CD14-positive monocyte (primary cell): ENCODE data around the gene FSCN2. TPM values are rescaled to one million over a fixed set of nuclear protein-coding genes. Genes with fewer than 3 reads are reported as not detected.

Source experiments
- DNase-seq, 3 donors: peaks; one replicate each; pipeline ENCODE4 v3.0.0-alpha.2; 2011 to 2022
- H2AFZ ChIP-seq: 2 replicates; pipeline ENCODE4 v1.6.0; 2012; ENCODE audit warnings: mild to moderate bottlenecking, low read depth, low read length, inconsistent platforms; ENCODE audit not compliant: insufficient read depth, poor library complexity, severe bottlenecking
- H3K27ac ChIP-seq, 2 donors: 1 replicate in 1 of 2; 2 replicates in 1 of 2; pipeline ENCODE4 v1.5.1; 2012 to 2013; ENCODE audit warnings: low read length in 2 of 2, control low read depth in 1 of 2, inconsistent platforms in 1 of 2, low read depth in 1 of 2, mild to moderate bottlenecking in 1 of 2
- H3K27me3 ChIP-seq, 2 donors: one replicate each; pipeline versions ENCODE4 v1.6.0 to v1.6.1; 2011 to 2013; ENCODE audit warnings: low read length in 2 of 2; ENCODE audit not compliant: control insufficient read depth in 2 of 2, insufficient read depth in 2 of 2
- H3K36me3 ChIP-seq, 2 donors: replicated peaks in 1 of 2; 1 replicate in 1 of 2; 2 replicates in 1 of 2; pipeline versions ENCODE4 v1.5.1 to v1.6.1; 2012 to 2013; ENCODE audit warnings: low read length in 2 of 2, control low read depth in 1 of 2, inconsistent platforms in 1 of 2, mild to moderate bottlenecking in 1 of 2; ENCODE audit not compliant: insufficient read depth in 2 of 2, control insufficient read depth in 1 of 2
- H3K4me1 ChIP-seq, 2 donors: 1 replicate in 1 of 2; 2 replicates in 1 of 2; pipeline versions ENCODE4 v1.5.1 to v1.6.1; 2012 to 2013; ENCODE audit warnings: low read length in 2 of 2, control low read depth in 1 of 2, inconsistent platforms in 1 of 2, mild to moderate bottlenecking in 1 of 2, moderate library complexity in 1 of 2; ENCODE audit not compliant: insufficient read depth in 2 of 2, control insufficient read depth in 1 of 2
- H3K4me2 ChIP-seq: replicated peaks from 2 replicates; pipeline ENCODE3; 2012; ENCODE audit warnings: low read length, moderate library complexity, mild to moderate bottlenecking; ENCODE audit not compliant: poor library complexity, severe bottlenecking; ENCODE audit errors: extremely low read depth
- H3K4me3 ChIP-seq, 3 experiments: fragments of 200-600 bp in 1 of 3; sonication (generic) in 1 of 3; replicated peaks in 1 of 3; 1 replicate in 2 of 3; 2 replicates in 1 of 3; pipeline ENCODE4 v1.5.1; 2011 to 2013; ENCODE audit warnings: low read length in 3 of 3, mild to moderate bottlenecking in 3 of 3, control low read depth in 2 of 3, low read depth in 2 of 3, inconsistent platforms in 1 of 3, moderate library complexity in 1 of 3
- H3K79me2 ChIP-seq: 2 replicates; pipeline ENCODE4 v1.6.0; 2012; ENCODE audit warnings: mild to moderate bottlenecking, control low read depth, inconsistent platforms, low read length, moderate library complexity; ENCODE audit not compliant: insufficient read depth
- H3K9ac ChIP-seq: 2 replicates; pipeline ENCODE4 v1.6.0; 2017; ENCODE audit warnings: low read length, mild to moderate bottlenecking; ENCODE audit not compliant: insufficient read depth, poor library complexity, severe bottlenecking
- H3K9me3 ChIP-seq, 2 donors: replicated peaks in 1 of 2; 1 replicate in 1 of 2; 2 replicates in 1 of 2; pipeline versions ENCODE4 v1.5.1 to v1.6.1; 2012 to 2013; ENCODE audit warnings: low read length in 2 of 2, control low read depth in 1 of 2; ENCODE audit not compliant: control insufficient read depth in 1 of 2, insufficient read depth in 1 of 2
- H4K20me1 ChIP-seq: 2 replicates; pipeline ENCODE4 v1.6.0; 2012; ENCODE audit warnings: mild to moderate bottlenecking, low read length, control low read depth, moderate library complexity; ENCODE audit not compliant: insufficient read depth
- H3K27ac Mint-ChIP-seq, 7 donors: one replicate each; pipeline ENCODE4 v1.8.0; 2020; ENCODE audit warnings: mild to moderate bottlenecking in 7 of 7, mixed read lengths in 7 of 7, moderate library complexity in 6 of 7, inconsistent platforms in 2 of 7
- H3K27me3 Mint-ChIP-seq, 3 donors: one replicate each; pipeline ENCODE4 v1.8.0; 2021 to 2022; ENCODE audit warnings: low read depth in 3 of 3, mild to moderate bottlenecking in 3 of 3, mixed read lengths in 3 of 3, moderate library complexity in 3 of 3, inconsistent platforms in 1 of 3
- H3K36me3 Mint-ChIP-seq, 2 donors: one replicate each; pipeline ENCODE4 v1.8.0; 2020; ENCODE audit warnings: mixed read lengths in 2 of 2, inconsistent platforms in 1 of 2, mild to moderate bottlenecking in 1 of 2
- H3K4me1 Mint-ChIP-seq: one replicate; pipeline ENCODE4 v1.8.0; 2020; ENCODE audit warnings: mild to moderate bottlenecking, mixed read lengths
- H3K4me3 Mint-ChIP-seq, 2 donors: one replicate each; pipeline ENCODE4 v1.8.0; 2020; ENCODE audit warnings: mild to moderate bottlenecking in 2 of 2, mixed read lengths in 2 of 2, moderate library complexity in 1 of 2
- H3K9me3 Mint-ChIP-seq, 7 donors: one replicate each; pipeline ENCODE4 v1.8.0; 2020 to 2022; ENCODE audit warnings: mixed read lengths in 7 of 7, mild to moderate bottlenecking in 6 of 7, moderate library complexity in 6 of 7, inconsistent platforms in 2 of 7
- CTCF ChIP-seq: fragments of 200-600 bp; IDR thresholded peaks from one replicate; pipeline ENCODE4 v1.8.0; 2022; ENCODE audit warnings: antibody characterized with exemption, mild to moderate bottlenecking
- WGBS: methylation state at CpG from one replicate; pipeline ENCODE4 v1.1.5; 2013; ENCODE audit warnings: missing lambda C conversion rate; ENCODE audit not compliant: insufficient coverage; 5-methylcytosine and 5-hydroxymethylcytosine counted together
- intact Hi-C, 2 donors: fragments of 100-400 bp; cut with micrococcal nuclease; formaldehyde crosslinking; loops; one replicate each; pipeline versions ENCODE4 v1.15.0 to v1.15.1; 2023
- polyA plus RNA-seq, 3 donors: library from polyadenylated mRNA; depleted of rRNA in 1 of 3; unstranded in 2 of 3; stranded (reverse) in 1 of 3; fragments of 300-500 nt in 2 of 3; fragments of >200 nt in 1 of 3; fragmentation: Illumina TruSeq in 2 of 3; gene quantifications; 1 replicate in 2 of 3; 2 replicates in 1 of 3; pipeline ENCODE4 v1.2.3, GENCODE V29; 2012 to 2021

The FSCN2 gene
- polyA plus RNA-seq, 3 donors: 0.07 TPM; not detected in 2

GRCh38 chr17:81568416-81568815, 40.2 kb downstream of the FSCN2 start:
- Mint-ChIP-seq H3K27me3 (peaks cover 0 to 2% (median 0%) of the 10 kb centered on the region in 3 donors), H3K4me3 (no peak overlapping the region), H3K4me1 (peaks cover 43% of the 10 kb centered on the region), H3K9me3 (peaks cover 0 to 3% (median 0%) of the 10 kb centered on the region in 7 donors), H3K27ac (peak overlapping the region in 3 of 7 donors; percentile 30 to 70 (median 56)), H3K36me3 (peaks cover 67 to 84% of the 10 kb centered on the region in 2 donors)
- intact Hi-C loops: no loop called here
- DNase-seq: no peak
- Histone ChIP-seq H3K27me3 (no peaks in the 10 kb centered on the region), H3K4me1 (peaks cover 41 to 43% of the 10 kb centered on the region in 2 donors), H3K79me2 (peaks cover 21% of the 10 kb centered on the region), H3K9ac (no peak overlapping the region), H3K36me3 (peaks cover 63 to 84% of the 10 kb centered on the region in 2 donors), H3K4me3 (no peak overlapping the region), H3K4me2 (no peak overlapping the region), H4K20me1 (no peaks in the 10 kb centered on the region), H3K9me3 (no peaks in the 10 kb centered on the region), H2AFZ (no peak overlapping the region), H3K27ac (no peak overlapping the region)
- no peak for TF ChIP-seq CTCF
- WGBS: 97% methylated on average over 10 of the region's 10 CpGs

GRCh38 chr17:81569986-81570514, 41.9 kb downstream of the FSCN2 start:
- Histone ChIP-seq H3K79me2 (peaks cover 27% of the 10 kb centered on the region), H3K27me3 (no peaks in the 10 kb centered on the region), H3K4me2 (no peak overlapping the region), H3K27ac (no peak overlapping the region), H2AFZ (no peak overlapping the region), H3K9ac (no peak overlapping the region), H3K4me3 (no peak overlapping the region), H3K9me3 (no peaks in the 10 kb centered on the region), H3K4me1 (peaks cover 25 to 27% of the 10 kb centered on the region in 2 donors), H4K20me1 (no peaks in the 10 kb centered on the region), H3K36me3 (peaks cover 71 to 95% of the 10 kb centered on the region in 2 donors)
- over 99% methylated on average over 13 of the region's 18 CpGs for WGBS
- intact Hi-C loops: no loop called here
- peaks cover 26% of the 10 kb centered on the region for H3K4me1 Mint-ChIP-seq
- peaks cover 77 to 93% of the 10 kb centered on the region in 2 donors for H3K36me3 Mint-ChIP-seq
- peaks cover 0 to 2% (median 0%) of the 10 kb centered on the region in 3 donors for H3K27me3 Mint-ChIP-seq
- H3K27ac Mint-ChIP-seq: no peak overlapping the region
- TF ChIP-seq CTCF: no peak
- no peak overlapping the region for H3K4me3 Mint-ChIP-seq
- no peak for DNase-seq
- no peaks in the 10 kb centered on the region for H3K9me3 Mint-ChIP-seq
